Liver (tissue), 9 donors: ENCODE measurements around the gene TMEM184A. TPM values are rescaled to one million over a fixed set of nuclear protein-coding genes. Genes with fewer than 3 reads are reported as not detected.
A peak's percentile ranks its signal among the peaks of the same experiment; 100 is the strongest.

Experiments used
- DNase-seq: peaks from one replicate; pipeline ENCODE4 v3.0.0-alpha.2; 2017; ENCODE audit warnings: low spot score
- H3K27ac ChIP-seq, 2 donors: one replicate each; pipeline ENCODE4 v1.7.0; 2013; ENCODE audit warnings: inconsistent platforms in 2 of 2, low read length in 2 of 2, control low read depth in 1 of 2, low read depth in 1 of 2, mild to moderate bottlenecking in 1 of 2
- H3K27me3 ChIP-seq, 4 donors: one replicate each; pipeline versions ENCODE4 v1.6.1 to v1.7.0; 2013; ENCODE audit warnings: low read length in 3 of 4, inconsistent platforms in 1 of 4, mild to moderate bottlenecking in 1 of 4, moderate library complexity in 1 of 4; ENCODE audit not compliant: control insufficient read depth in 4 of 4, insufficient read depth in 4 of 4
- H3K36me3 ChIP-seq, 4 donors: one replicate each; pipeline versions ENCODE4 v1.6.1 to v1.7.0; 2013; ENCODE audit warnings: low read length in 3 of 4, mild to moderate bottlenecking in 3 of 4, low read depth in 1 of 4, moderate library complexity in 1 of 4; ENCODE audit not compliant: control insufficient read depth in 4 of 4, insufficient read depth in 3 of 4
- H3K4me1 ChIP-seq, 4 donors: one replicate each; pipeline versions ENCODE4 v1.6.1 to v1.7.0; 2013; ENCODE audit warnings: low read length in 3 of 4, mild to moderate bottlenecking in 3 of 4, moderate library complexity in 1 of 4; ENCODE audit not compliant: control insufficient read depth in 4 of 4, insufficient read depth in 4 of 4
- H3K4me3 ChIP-seq, 3 donors: one replicate each; pipeline versions ENCODE4 v1.6.1 to v1.7.0; 2013; ENCODE audit warnings: low read length in 3 of 3, control low read depth in 1 of 3, low read depth in 1 of 3, mild to moderate bottlenecking in 1 of 3
- H3K9ac ChIP-seq, 2 donors: one replicate each; pipeline ENCODE4 v1.7.0; 2013; ENCODE audit warnings: low read length in 2 of 2, mild to moderate bottlenecking in 2 of 2, moderate library complexity in 2 of 2, control low read depth in 1 of 2, low read depth in 1 of 2
- H3K9me3 ChIP-seq, 4 donors: one replicate each; pipeline versions ENCODE4 v1.6.1 to v1.7.0; 2013; ENCODE audit warnings: low read length in 3 of 4; ENCODE audit not compliant: control insufficient read depth in 4 of 4
- ATF3 ChIP-seq: IDR thresholded peaks from 2 replicates; pipeline ENCODE4 v1.6.1; 2016; ENCODE audit warnings: antibody characterized with exemption
- CTCF ChIP-seq: fragments of 150-350 bp; IDR thresholded peaks from 2 replicates; pipeline ENCODE4 v1.5.1; 2017; ENCODE audit warnings: improper control_type of control experiment, low read depth, low read length; ENCODE audit not compliant: missing input control
- EGR1 ChIP-seq, 2 donors: IDR thresholded peaks; 2 replicates each; pipeline ENCODE4 v1.6.1; 2016 to 2018; ENCODE audit warnings: antibody characterized with exemption in 2 of 2, low read depth in 2 of 2
- FOXA1 ChIP-seq: IDR thresholded peaks from 2 replicates; pipeline ENCODE4 v1.6.1; 2016; ENCODE audit warnings: antibody characterized with exemption
- FOXA2 ChIP-seq: IDR thresholded peaks from 2 replicates; pipeline ENCODE4 v1.6.1; 2016; ENCODE audit warnings: antibody characterized with exemption
- GABPA ChIP-seq, 2 donors: IDR thresholded peaks in 1 of 2; conservative IDR thresholded peaks in 1 of 2; 2 replicates each; pipeline ENCODE4 v1.6.1; 2016; ENCODE audit warnings: antibody characterized with exemption in 2 of 2, mild to moderate bottlenecking in 1 of 2, moderate library complexity in 1 of 2
- HNF4A ChIP-seq, 2 donors: conservative IDR thresholded peaks; 2 replicates each; pipeline ENCODE4 v1.6.1; 2016; ENCODE audit warnings: antibody characterized with exemption in 2 of 2, mild to moderate bottlenecking in 2 of 2
- HNF4G ChIP-seq: IDR thresholded peaks from 2 replicates; pipeline ENCODE4 v1.6.1; 2016; ENCODE audit warnings: antibody characterized with exemption
- JUND ChIP-seq, 2 donors: IDR thresholded peaks; 2 replicates each; pipeline ENCODE4 v1.6.1; 2016; ENCODE audit warnings: antibody characterized with exemption in 2 of 2
- MAX ChIP-seq: IDR thresholded peaks from 2 replicates; pipeline ENCODE4 v1.6.1; 2016; ENCODE audit warnings: antibody characterized with exemption
- NR2F2 ChIP-seq: IDR thresholded peaks from 2 replicates; pipeline ENCODE4 v1.6.1; 2016; ENCODE audit warnings: antibody characterized with exemption
- RAD21 ChIP-seq, 2 donors: IDR thresholded peaks; 2 replicates each; pipeline ENCODE4 v1.6.1; 2016; ENCODE audit warnings: antibody characterized with exemption in 2 of 2, mild to moderate bottlenecking in 2 of 2
- REST ChIP-seq: IDR thresholded peaks from 2 replicates; pipeline ENCODE4 v1.6.1; 2016; ENCODE audit warnings: antibody characterized with exemption, mild to moderate bottlenecking
- RXRA ChIP-seq, 2 donors: IDR thresholded peaks; 2 replicates each; pipeline ENCODE4 v1.6.1; 2017 to 2018; ENCODE audit warnings: antibody characterized with exemption in 2 of 2, mild to moderate bottlenecking in 1 of 2
- SP1 ChIP-seq: IDR thresholded peaks from 2 replicates; pipeline ENCODE4 v1.6.1; 2018; ENCODE audit warnings: antibody characterized with exemption, mild to moderate bottlenecking
- TAF1 ChIP-seq: conservative IDR thresholded peaks from 2 replicates; pipeline ENCODE4 v1.6.1; 2016; ENCODE audit warnings: antibody characterized with exemption, mild to moderate bottlenecking
- YY1 ChIP-seq: IDR thresholded peaks from 2 replicates; pipeline ENCODE4 v1.6.1; 2016; ENCODE audit warnings: antibody characterized with exemption, mild to moderate bottlenecking
- ZBTB33 ChIP-seq: IDR thresholded peaks from 2 replicates; pipeline ENCODE4 v1.6.1; 2016; ENCODE audit warnings: antibody characterized with exemption
- WGBS: extraction: QIAGEN DNeasy Blood & Tissue Kit; methylation state at CpG from one replicate; pipeline ENCODE4 v1.1.7; 2013; 5-methylcytosine and 5-hydroxymethylcytosine counted together
- polyA plus RNA-seq, 2 donors: library from polyadenylated mRNA; stranded (reverse) in 1 of 2; unstranded in 1 of 2; fragments of 200-250 nt in 1 of 2; fragments of >200 nt in 1 of 2; fragmentation: Nextera tagmentation in 1 of 2; extraction: Ambion mirVana in 1 of 2; gene quantifications; one replicate each; pipeline versions ENCODE4 v1.2.1 to v1.2.3, GENCODE V29; 2013 to 2015
- total RNA-seq, 2 donors: library from RNA; depleted of rRNA; stranded (reverse); fragments of >200 nt; gene quantifications; one replicate each; pipeline ENCODE4 v1.2.3, GENCODE V29; 2014
- donor health status: healthy.
- donor health status: healthy.
- donor health status: healthy.
- donor health status: healthy.
- donor health status: healthy.

Gene TMEM184A
- total and polyA plus RNA-seq, 4 donors, result 1.6 to 12.6 (median 11.4) TPM

GRCh38 chr7:1572111-1572822 lies 16.3 kb upstream of the TMEM184A start (continued):
- no peak for TF ChIP-seq ATF3
- no peak for TF ChIP-seq MAX

GRCh38 chr7:1569833-1570632 lies 14.0 kb upstream of the TMEM184A start, which contains the start of gene PSMG3:
Gene PSMG3, minus strand, starts transcription at chr7:1570032. Its CDS starts 693 bp downstream, at chr7:1569339.
- Histone ChIP-seq H3K27me3 (no peaks in the 10 kb centered on the region), H3K4me3 (peak within 1 kb of the TSS; percentile 75 to 94 (median 77)), H3K27ac (peak within 1 kb of the TSS; percentile 87 to 90), H3K4me1 (peaks cover 10 to 17% (median 15%) of the 10 kb centered on the region in 4 donors), H3K9ac (peak within 1 kb of the TSS; percentile 86 to 95), H3K36me3 (peaks cover 0 to 14% (median 1%) of the 10 kb centered on the region in 4 donors), H3K9me3 (no peaks in the 10 kb centered on the region)
- no peak for TF ChIP-seq FOXA1
- TF ChIP-seq GABPA (IDR thresholded peaks at IDR 0.05 in 1 of 2, conservative IDR thresholded peaks at IDR 0.05 in 1 of 2), result peak; percentile 81 to 94
- TF ChIP-seq RAD21 (IDR thresholded peaks at IDR 0.05), result peak in 1 of 2 donors; percentile 25
- no peak for TF ChIP-seq TAF1
- no peak for TF ChIP-seq FOXA2
- peak; percentile 19 for TF ChIP-seq SP1
- TF ChIP-seq YY1, result peak; percentile 45
- peak; percentile 87 for DNase-seq
- under 1% methylated on average over 95 of the region's 95 CpGs for WGBS

- H3K27me3 ChIP-seq, result no peaks in the 10 kb centered on the region
- peak overlapping the region; percentile 75 to 94 (median 77) for H3K4me3 ChIP-seq
- WGBS, result 25% methylated on average over 27 of the region's 27 CpGs
- peaks cover 10 to 17% (median 15%) of the 10 kb centered on the region in 4 donors for H3K4me1 ChIP-seq
- H3K9me3 ChIP-seq, result no peaks in the 10 kb centered on the region
- DNase-seq, result no peak
- no peak for TF ChIP-seq MAX
- TF ChIP-seq EGR1 (IDR thresholded peaks at IDR 0.05; ENCODE audit: low read depth in 2 of 2), result no peak
- TF ChIP-seq RAD21 (IDR thresholded peaks at IDR 0.05), result no peak
- no peak for TF ChIP-seq SP1
- TF ChIP-seq NR2F2, result no peak
- TF ChIP-seq TAF1, result no peak
- no peak for TF ChIP-seq JUND (IDR thresholded peaks at IDR 0.05)
- TF ChIP-seq ATF3, result no peak
- no peak for TF ChIP-seq CTCF
- TF ChIP-seq HNF4G, result no peak
- TF ChIP-seq REST, result no peak
- no peak for TF ChIP-seq RXRA (IDR thresholded peaks at IDR 0.05)
- no peak for TF ChIP-seq FOXA1
- TF ChIP-seq ZBTB33, result no peak
- TF ChIP-seq GABPA (IDR thresholded peaks at IDR 0.05 in 1 of 2, conservative IDR thresholded peaks at IDR 0.05 in 1 of 2), result no peak
- TF ChIP-seq HNF4A (conservative IDR thresholded peaks at IDR 0.05), result no peak
- no peak for TF ChIP-seq FOXA2
- no peak for TF ChIP-seq YY1
- H3K36me3 ChIP-seq, result peaks cover 0 to 14% (median 1%) of the 10 kb centered on the region in 4 donors
- peak overlapping the region; percentile 43 to 48 for H3K9ac ChIP-seq
- H3K27ac ChIP-seq, result peak overlapping the region; percentile 27 to 87
These were observed 13.4 kb upstream of the TMEM184A start for GRCh38 chr7:1569440-1569832.
